ENCODE data around the gene RFC4.

DNA sequence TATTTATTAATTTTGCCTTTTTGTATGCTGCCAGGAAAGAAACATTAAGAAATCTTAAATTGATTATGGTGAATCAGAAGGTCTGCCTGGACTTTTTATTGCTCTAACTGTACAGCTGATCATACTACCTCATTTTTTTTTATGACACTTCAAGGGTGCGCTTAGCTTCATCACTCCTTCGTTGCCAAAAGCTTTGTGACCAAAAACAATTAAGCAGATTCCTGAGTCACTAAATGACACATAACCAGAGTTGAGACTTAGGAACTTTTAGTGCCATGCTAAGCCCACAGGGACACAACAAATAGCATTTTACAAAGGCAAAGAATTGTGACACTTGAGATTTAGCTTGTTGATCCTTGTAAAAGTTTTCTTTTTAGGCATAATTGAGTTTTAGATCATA, 41.2 kb upstream of the RFC4 start:
- TF ChIP-seq ZNF839 (CRISPR knock-in tag; IDR thresholded peaks at IDR 0.05; ENCODE audit: borderline replicate concordance) = no peak
- TF ChIP-seq RELA (CRISPR knock-in tag; IDR thresholded peaks at IDR 0.05) = no peak
- TF ChIP-seq, protein P1, sequence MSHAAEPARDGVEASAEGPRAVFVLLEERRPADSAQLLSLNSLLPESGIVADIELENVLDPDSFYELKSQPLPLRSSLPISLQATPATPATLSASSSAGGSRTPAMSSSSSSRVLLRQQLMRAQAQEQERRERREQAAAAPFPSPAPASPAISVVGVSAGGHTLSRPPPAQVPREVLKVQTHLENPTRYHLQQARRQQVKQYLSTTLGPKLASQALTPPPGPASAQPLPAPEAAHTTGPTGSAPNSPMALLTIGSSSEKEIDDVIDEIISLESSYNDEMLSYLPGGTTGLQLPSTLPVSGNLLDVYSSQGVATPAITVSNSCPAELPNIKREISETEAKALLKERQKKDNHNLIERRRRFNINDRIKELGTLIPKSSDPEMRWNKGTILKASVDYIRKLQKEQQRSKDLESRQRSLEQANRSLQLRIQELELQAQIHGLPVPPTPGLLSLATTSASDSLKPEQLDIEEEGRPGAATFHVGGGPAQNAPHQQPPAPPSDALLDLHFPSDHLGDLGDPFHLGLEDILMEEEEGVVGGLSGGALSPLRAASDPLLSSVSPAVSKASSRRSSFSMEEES (CRISPR knock-in tag; IDR thresholded peaks at IDR 0.05) = no peak
- TF ChIP-seq, protein P2, sequence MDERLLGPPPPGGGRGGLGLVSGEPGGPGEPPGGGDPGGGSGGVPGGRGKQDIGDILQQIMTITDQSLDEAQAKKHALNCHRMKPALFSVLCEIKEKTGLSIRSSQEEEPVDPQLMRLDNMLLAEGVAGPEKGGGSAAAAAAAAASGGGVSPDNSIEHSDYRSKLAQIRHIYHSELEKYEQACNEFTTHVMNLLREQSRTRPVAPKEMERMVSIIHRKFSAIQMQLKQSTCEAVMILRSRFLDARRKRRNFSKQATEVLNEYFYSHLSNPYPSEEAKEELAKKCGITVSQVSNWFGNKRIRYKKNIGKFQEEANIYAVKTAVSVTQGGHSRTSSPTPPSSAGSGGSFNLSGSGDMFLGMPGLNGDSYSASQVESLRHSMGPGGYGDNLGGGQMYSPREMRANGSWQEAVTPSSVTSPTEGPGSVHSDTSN (CRISPR knock-in tag; IDR thresholded peaks at IDR 0.05) = no peak
- no peak for TF ChIP-seq PCBP2 (optimal IDR thresholded peaks at IDR 0.05; ENCODE audit: low read depth, low read length, poor library complexity, severe bottlenecking)
- TF ChIP-seq TRIM24 (CRISPR knock-in tag; IDR thresholded peaks at IDR 0.05) = no peak
- TF ChIP-seq, protein P3, sequence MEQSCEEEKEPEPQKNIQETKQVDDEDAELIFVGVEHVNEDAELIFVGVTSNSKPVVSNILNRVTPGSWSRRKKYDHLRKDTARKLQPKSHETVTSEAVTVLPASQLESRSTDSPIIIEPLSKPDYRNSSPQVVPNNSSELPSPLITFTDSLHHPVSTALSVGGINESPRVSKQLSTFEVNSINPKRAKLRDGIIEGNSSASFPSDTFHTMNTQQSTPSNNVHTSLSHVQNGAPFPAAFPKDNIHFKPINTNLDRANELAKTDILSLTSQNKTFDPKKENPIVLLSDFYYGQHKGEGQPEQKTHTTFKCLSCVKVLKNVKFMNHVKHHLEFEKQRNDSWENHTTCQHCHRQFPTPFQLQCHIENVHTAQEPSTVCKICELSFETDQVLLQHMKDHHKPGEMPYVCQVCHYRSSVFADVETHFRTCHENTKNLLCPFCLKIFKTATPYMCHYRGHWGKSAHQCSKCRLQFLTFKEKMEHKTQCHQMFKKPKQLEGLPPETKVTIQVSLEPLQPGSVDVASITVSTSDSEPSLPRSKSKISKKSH (CRISPR knock-in tag; IDR thresholded peaks at IDR 0.05; ENCODE audit: borderline replicate concordance) = no peak

All from HepG2 (cell line).